ENCODE results near the gene SART3.

SART3 gene

DNA sequence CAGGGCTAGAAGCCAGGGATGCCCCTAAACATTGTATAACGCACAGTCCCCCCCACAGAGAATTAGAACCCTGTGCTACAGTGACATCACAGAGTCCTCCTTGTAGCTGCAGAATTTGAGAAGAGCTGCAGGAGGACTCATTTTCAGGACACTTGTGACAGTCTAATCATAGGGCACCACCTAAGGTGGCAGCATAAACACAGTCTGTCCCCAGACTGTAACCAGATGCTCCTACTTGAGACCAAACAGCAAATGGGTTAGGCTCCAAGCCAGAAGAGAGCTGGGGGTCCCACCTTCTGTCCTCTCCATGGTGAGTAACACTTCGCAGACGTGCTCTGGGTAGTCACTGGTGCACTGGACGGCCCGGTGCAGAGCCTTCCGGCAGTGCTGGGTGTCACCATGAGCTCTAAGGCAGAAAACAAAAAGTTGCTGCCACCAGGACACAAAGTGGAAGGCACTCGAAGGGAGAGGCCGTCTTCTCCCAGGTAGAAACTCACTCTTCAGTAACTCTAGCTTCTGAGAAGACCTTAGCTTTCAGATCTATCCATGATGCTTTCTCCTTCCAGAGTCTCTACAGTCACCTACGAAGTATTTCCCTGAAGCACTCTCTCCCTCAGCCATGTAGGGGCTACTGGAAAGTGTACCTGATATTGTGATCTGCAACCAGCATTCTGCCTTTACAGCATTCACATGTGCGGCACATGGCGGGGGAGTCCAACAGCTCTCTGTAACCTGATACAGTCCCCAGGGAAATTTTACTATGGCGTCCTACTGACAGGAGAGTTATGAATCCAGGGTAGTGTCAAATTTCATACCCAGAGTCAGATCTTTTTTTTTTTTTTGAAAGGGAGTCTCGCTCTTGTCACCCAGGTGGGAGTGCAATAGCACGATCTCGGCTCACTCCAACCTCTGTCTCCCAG is 28.8 kb downstream of the SART3 start:
- TF ChIP-seq ZFX (IDR thresholded peaks at IDR 0.05), result no peak
- no peak for TF ChIP-seq CTCF (conservative IDR thresholded peaks at IDR 0.05)
- no peak overlapping the region; the same call in 1 of the 2 replicates for H3K27ac ChIP-seq

DNA sequence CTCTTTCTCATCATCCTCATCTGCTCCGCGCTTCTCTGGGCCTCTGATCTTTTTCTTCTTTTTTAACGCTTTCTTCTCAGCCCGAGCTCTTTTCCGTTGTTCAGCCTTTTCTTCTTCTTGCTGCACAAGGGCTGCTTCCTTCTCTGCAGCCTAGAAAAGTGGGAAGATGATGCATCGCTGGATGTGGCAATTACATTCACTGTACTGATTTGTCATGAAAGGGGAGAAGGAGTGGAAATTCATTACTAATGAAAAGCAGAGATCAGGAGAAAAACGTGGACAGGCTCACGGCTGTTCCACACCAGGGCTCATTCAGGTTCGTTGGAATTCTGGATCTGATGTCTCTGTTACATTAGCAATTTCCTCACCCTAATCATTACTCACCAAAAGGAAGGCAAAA is 30.8 kb downstream of the SART3 start:
- no peak for TF ChIP-seq CTCF (conservative IDR thresholded peaks at IDR 0.05)
- TF ChIP-seq ZFX (IDR thresholded peaks at IDR 0.05), result no peak
- H3K27ac ChIP-seq, result no peak overlapping the region

DNA sequence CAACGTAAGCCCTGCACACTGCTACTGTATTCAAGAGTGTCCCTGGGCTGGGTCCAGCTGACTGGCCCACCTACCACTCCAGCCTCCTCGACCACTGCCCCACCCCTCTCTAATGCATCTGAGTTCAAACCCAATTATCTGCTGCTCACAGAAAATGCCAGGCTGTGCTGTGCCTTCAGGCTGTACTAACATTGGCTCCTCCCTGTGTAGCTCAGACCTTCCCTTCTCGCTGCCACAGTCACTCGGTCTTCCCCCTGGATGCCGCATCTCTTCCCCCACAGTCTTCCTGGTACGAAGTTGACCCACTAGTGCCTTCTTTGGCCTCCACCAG is 33.8 kb downstream of the SART3 start:
- no peak overlapping the region for H3K27ac ChIP-seq
- no peak for TF ChIP-seq CTCF (conservative IDR thresholded peaks at IDR 0.05)
- TF ChIP-seq ZFX (IDR thresholded peaks at IDR 0.05), result no peak

DNA sequence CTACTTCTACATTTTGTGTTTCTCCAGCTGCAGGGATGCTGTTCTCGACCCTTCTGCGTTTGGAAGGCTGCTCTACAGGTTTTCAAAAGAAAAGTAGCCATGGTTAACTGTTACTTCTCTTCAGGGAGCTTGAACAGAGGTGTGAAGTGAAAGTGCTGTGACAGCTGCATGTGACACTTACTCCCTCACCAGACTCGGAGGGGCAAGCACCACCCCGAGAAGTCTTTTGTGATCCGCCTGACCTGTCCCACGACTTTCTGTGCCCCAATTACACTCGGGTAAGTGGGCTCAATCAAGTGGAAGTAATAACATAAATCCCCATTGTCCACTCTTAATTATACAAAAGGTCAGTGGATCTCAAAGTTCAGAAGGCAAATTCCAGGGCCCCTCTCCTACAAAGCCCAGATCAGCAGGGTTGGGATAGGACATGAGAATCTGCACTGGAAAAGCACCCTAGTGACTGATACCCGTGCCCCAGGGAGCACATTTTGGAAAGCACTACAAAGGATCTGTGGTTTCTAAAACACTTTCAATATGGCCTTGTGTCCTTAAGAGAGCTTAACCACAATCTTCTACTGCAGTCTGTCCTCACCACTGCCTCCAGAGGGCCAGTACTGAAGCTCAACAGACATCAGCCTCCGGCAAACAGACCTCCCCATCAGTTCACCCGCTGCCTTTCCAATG is 34.3 kb downstream of the SART3 start:
- TF ChIP-seq ZFX (IDR thresholded peaks at IDR 0.05) (no peak), CTCF (conservative IDR thresholded peaks at IDR 0.05) (no peak)
- no peak overlapping the region for H3K27ac ChIP-seq

DNA sequence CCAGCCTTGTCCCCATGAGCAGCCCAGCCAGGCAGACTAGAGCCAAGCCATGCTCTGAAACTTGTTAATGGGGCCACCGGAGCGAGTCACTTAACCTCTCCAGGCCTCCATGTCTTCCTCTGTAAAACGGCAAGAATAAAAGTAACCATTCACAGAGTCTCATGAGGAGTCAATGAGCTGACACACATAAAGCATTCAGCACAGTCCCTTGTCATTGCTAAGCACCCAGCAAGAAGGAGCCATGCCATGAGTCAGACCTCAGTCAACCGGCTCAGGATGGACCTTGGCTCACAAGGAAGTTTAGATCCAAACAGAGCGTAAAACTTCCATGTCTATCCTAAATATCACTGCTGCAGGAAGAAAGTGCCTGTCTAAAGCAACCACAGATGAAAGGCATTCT is 35.3 kb downstream of the SART3 start:
- H3K27ac ChIP-seq, result no peak overlapping the region
- TF ChIP-seq ZFX (IDR thresholded peaks at IDR 0.05), result no peak
- no peak for TF ChIP-seq CTCF (conservative IDR thresholded peaks at IDR 0.05)

GRCh38 chr12:108523365-108523764 is 37.6 kb downstream of the SART3 start:
- TF ChIP-seq ZFX (IDR thresholded peaks at IDR 0.05) (no peak), CTCF (conservative IDR thresholded peaks at IDR 0.05) (no peak)
- no peak overlapping the region for H3K27ac ChIP-seq

DNA sequence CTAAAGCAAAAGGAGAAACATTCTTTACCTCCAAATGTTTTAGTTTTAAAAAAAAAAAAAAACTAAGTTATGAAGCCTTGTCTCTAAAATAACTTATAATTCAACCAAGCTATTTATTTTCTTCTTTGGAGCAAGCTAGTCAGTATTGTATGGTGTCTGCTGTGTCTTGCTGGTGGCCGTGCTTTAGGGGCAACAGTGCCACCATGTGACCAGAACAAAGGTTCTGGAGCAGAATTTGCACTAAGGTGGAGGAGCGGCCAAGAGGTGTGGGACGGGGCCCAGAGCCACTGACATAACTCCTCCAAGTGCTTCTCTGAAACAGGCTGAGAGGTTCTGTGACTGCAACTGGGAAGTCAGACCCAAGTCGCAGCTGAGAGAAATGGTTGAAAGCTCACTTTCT is 41.4 kb downstream of the SART3 start:
- H3K27ac ChIP-seq, result no peak overlapping the region
- TF ChIP-seq CTCF (conservative IDR thresholded peaks at IDR 0.05) (no peak; the same call in 1 of the 2 replicates), ZFX (IDR thresholded peaks at IDR 0.05) (no peak)

Measured in C4-2B (cell line).